KOPT-K1 (cell line): Measurements from ENCODE around the gene CIP2A.
A peak's percentile ranks its signal among the peaks of the same experiment; 100 is the strongest.

Experiments
- H3K27ac ChIP-seq: fragments of 200-600 bp; sonication (generic); 2 replicates; pipeline ENCODE4 v1.5.1; 2016; ENCODE audit warnings: antibody characterized with exemption, mild to moderate bottlenecking, low read depth, low read length; ENCODE audit not compliant: poor library complexity, severe bottlenecking
- H3K36me3 ChIP-seq: fragments of 200-600 bp; sonication (generic); 2 replicates; pipeline ENCODE4 v1.5.1; 2017; ENCODE audit warnings: antibody characterized with exemption, mild to moderate bottlenecking, low read length, moderate library complexity; ENCODE audit not compliant: insufficient read depth
- H3K9me3 ChIP-seq: fragments of 200-600 bp; sonication (generic); 2 replicates; pipeline ENCODE4 v1.5.1; 2017; ENCODE audit warnings: antibody characterized with exemption, low read length, mild to moderate bottlenecking; ENCODE audit not compliant: insufficient read depth, poor library complexity, severe bottlenecking

Gene CIP2A

GRCh38 chr3:108590460-108590859, 1.2 kb upstream of the CIP2A start:
- Histone ChIP-seq H3K27ac (peak overlapping the region; percentile 85), H3K36me3 (peaks cover 17% of the 10 kb centered on the region; the same call in 1 of the 2 replicates), H3K9me3 (no peaks in the 10 kb centered on the region)

- Histone ChIP-seq H3K27ac (peak overlapping the region; percentile 85), H3K9me3 (no peaks in the 10 kb centered on the region), H3K36me3 (peaks cover 22% of the 10 kb centered on the region)
Measured at GRCh38 chr3:108589998-108590323, 723 bp upstream of the CIP2A start.

- Histone ChIP-seq H3K36me3 (peaks cover 36% of the 10 kb centered on the region), H3K9me3 (no peaks in the 10 kb centered on the region), H3K27ac (peak overlapping the region; percentile 85)
Measured at GRCh38 chr3:108588601-108589000, 637 bp downstream of the CIP2A start.

- no peak overlapping the region for H3K27ac ChIP-seq
- peaks cover 22% of the 10 kb centered on the region for H3K9me3 ChIP-seq
- H3K36me3 ChIP-seq = peaks cover 99% of the 10 kb centered on the region
Measured at GRCh38 chr3:108578064-108578463, 11.2 kb downstream of the CIP2A start.

- H3K27ac ChIP-seq = no peak overlapping the region
- H3K36me3 ChIP-seq = peaks cover 93% of the 10 kb centered on the region
- H3K9me3 ChIP-seq = peaks cover 16% of the 10 kb centered on the region
Measured at GRCh38 chr3:108569336-108569735, 19.9 kb downstream of the CIP2A start.

GRCh38 chr3:108566599-108566998, 22.6 kb downstream of the CIP2A start:
- no peaks in the 10 kb centered on the region for H3K9me3 ChIP-seq
- H3K36me3 ChIP-seq = peaks cover 93% of the 10 kb centered on the region
- no peak overlapping the region for H3K27ac ChIP-seq

- H3K36me3 ChIP-seq = peaks cover 93% of the 10 kb centered on the region
- no peak overlapping the region for H3K27ac ChIP-seq
- H3K9me3 ChIP-seq = no peaks in the 10 kb centered on the region
Measured at GRCh38 chr3:108565506-108565905, 23.7 kb downstream of the CIP2A start.

GRCh38 chr3:108564564-108564963, 24.7 kb downstream of the CIP2A start:
- Histone ChIP-seq H3K27ac (no peak overlapping the region), H3K9me3 (no peaks in the 10 kb centered on the region), H3K36me3 (peaks cover 99% of the 10 kb centered on the region)

GRCh38 chr3:108562565-108562964, 26.7 kb downstream of the CIP2A start:
- Histone ChIP-seq H3K36me3 (peaks cover 99% of the 10 kb centered on the region), H3K27ac (no peak overlapping the region)

GRCh38 chr3:108555966-108556581, 33.2 kb downstream of the CIP2A start:
- Histone ChIP-seq H3K36me3 (peaks cover 100% of the 10 kb centered on the region), H3K9me3 (no peaks in the 10 kb centered on the region), H3K27ac (no peak overlapping the region)

More at GRCh38 chr3:108562565-108562964, 26.7 kb downstream of the CIP2A start:
- no peaks in the 10 kb centered on the region for H3K9me3 ChIP-seq

- no peak overlapping the region for H3K27ac ChIP-seq
- peaks cover 100% of the 10 kb centered on the region for H3K36me3 ChIP-seq
- H3K9me3 ChIP-seq = no peaks in the 10 kb centered on the region
Measured at GRCh38 chr3:108554913-108555571, 34.2 kb downstream of the CIP2A start.

GRCh38 chr3:108554229-108554628, 35.0 kb downstream of the CIP2A start:
- Histone ChIP-seq H3K27ac (no peak overlapping the region), H3K36me3 (peaks cover 100% of the 10 kb centered on the region), H3K9me3 (no peaks in the 10 kb centered on the region)

- H3K9me3 ChIP-seq = no peaks in the 10 kb centered on the region
- peaks cover 100% of the 10 kb centered on the region for H3K36me3 ChIP-seq
- no peak overlapping the region for H3K27ac ChIP-seq
Measured at GRCh38 chr3:108552267-108553159, 36.7 kb downstream of the CIP2A start.

- no peak overlapping the region for H3K27ac ChIP-seq
- no peaks in the 10 kb centered on the region for H3K9me3 ChIP-seq
- H3K36me3 ChIP-seq = peaks cover 100% of the 10 kb centered on the region
Measured at GRCh38 chr3:108548886-108549285, 40.4 kb downstream of the CIP2A start.

GRCh38 chr3:108548304-108548703, 40.9 kb downstream of the CIP2A start:
- H3K36me3 ChIP-seq = peaks cover 100% of the 10 kb centered on the region
- no peaks in the 10 kb centered on the region for H3K9me3 ChIP-seq
- H3K27ac ChIP-seq = no peak overlapping the region
